Effector memory CD4-positive, alpha-beta T cell (primary cell): ENCODE results near the gene BNIP2.
"Not testable (repeated sequence)": the region's sequence is repeated elsewhere in the genome, so short reads cannot be mapped to it uniquely, and the experiment has no call there.

ENCODE experiments used
- DNase-seq, 3 donors: peaks; one replicate each; pipeline ENCODE4 v3.0.0-alpha.2; 2020
- H3K27ac ChIP-seq: 2 replicates; pipeline ENCODE4 v1.7.0; 2013; ENCODE audit warnings: mild to moderate bottlenecking, low read length, moderate library complexity; ENCODE audit not compliant: insufficient read depth, poor library complexity, severe bottlenecking
- H3K27me3 ChIP-seq: replicated peaks from 2 replicates; pipeline ENCODE4 v1.7.0; 2013; ENCODE audit warnings: mild to moderate bottlenecking, low read length; ENCODE audit not compliant: insufficient read depth, control insufficient read depth, poor library complexity, severe bottlenecking
- H3K36me3 ChIP-seq: 2 replicates; pipeline ENCODE4 v1.7.0; 2013; ENCODE audit warnings: mild to moderate bottlenecking, low read length, moderate library complexity; ENCODE audit not compliant: control insufficient read depth, insufficient read depth
- H3K4me1 ChIP-seq: 2 replicates; pipeline ENCODE4 v1.7.0; 2013; ENCODE audit warnings: low read length, mild to moderate bottlenecking; ENCODE audit not compliant: control insufficient read depth, insufficient read depth, poor library complexity, severe bottlenecking
- H3K4me3 ChIP-seq: 2 replicates; pipeline ENCODE4 v1.7.0; 2013; ENCODE audit warnings: low read length, low read depth, mild to moderate bottlenecking; ENCODE audit not compliant: insufficient read depth, poor library complexity, severe bottlenecking
- H3K9me3 ChIP-seq: 2 replicates; pipeline ENCODE4 v1.7.0; 2013; ENCODE audit warnings: mild to moderate bottlenecking, low read length, moderate library complexity; ENCODE audit not compliant: control insufficient read depth

The BNIP2 gene

GRCh38 chr15:59711451-59712243 lies 22.5 kb upstream of the BNIP2 start:
- H3K4me1 ChIP-seq: no peaks in the 10 kb centered on the region
- no peaks in the 10 kb centered on the region for H3K36me3 ChIP-seq
- no peaks in the 10 kb centered on the region for H3K27me3 ChIP-seq
- H3K27ac ChIP-seq: no peak overlapping the region
- no peaks in the 10 kb centered on the region for H3K9me3 ChIP-seq
- H3K4me3 ChIP-seq: no peak overlapping the region
- DNase-seq: no peak

DNA sequence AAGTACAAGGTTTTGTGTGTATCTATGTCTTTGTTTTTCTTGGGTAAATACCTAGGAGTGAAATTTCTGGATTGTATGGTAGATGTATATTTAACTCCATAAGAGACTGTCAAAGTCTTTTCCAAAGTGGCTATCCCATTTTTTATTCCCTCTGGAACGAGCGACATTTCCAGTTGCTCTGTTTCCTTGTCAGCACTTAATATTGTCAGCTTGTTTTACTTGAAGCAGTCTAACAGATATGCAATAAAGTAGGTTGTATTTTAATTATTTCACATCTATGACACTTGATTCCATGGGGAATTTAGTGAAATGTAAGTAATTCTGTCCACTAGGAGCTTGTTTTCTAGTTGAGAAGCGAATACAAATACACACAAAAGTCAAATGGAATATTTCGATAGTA lies 18.5 kb upstream of the BNIP2 start:
- H3K4me3 ChIP-seq: no peak overlapping the region
- H3K27ac ChIP-seq: no peak overlapping the region
- no peaks in the 10 kb centered on the region for H3K27me3 ChIP-seq
- H3K36me3 ChIP-seq: no peaks in the 10 kb centered on the region
- H3K4me1 ChIP-seq: no peaks in the 10 kb centered on the region
- DNase-seq: no peak
- H3K9me3 ChIP-seq: no peaks in the 10 kb centered on the region

GRCh38 chr15:59703979-59704796 lies 15.1 kb upstream of the BNIP2 start:
- H3K27ac ChIP-seq: no peak overlapping the region
- H3K36me3 ChIP-seq: no peaks in the 10 kb centered on the region
- no peak for DNase-seq
- no peaks in the 10 kb centered on the region for H3K9me3 ChIP-seq
- no peak overlapping the region for H3K4me3 ChIP-seq
- H3K4me1 ChIP-seq: no peaks in the 10 kb centered on the region
- H3K27me3 ChIP-seq: no peaks in the 10 kb centered on the region

- Histone ChIP-seq H3K9me3 (no peaks in the 10 kb centered on the region), H3K27me3 (no peaks in the 10 kb centered on the region), H3K36me3 (no peaks in the 10 kb centered on the region), H3K4me3 (no peak overlapping the region), H3K4me1 (no peaks in the 10 kb centered on the region), H3K27ac (no peak overlapping the region)
- DNase-seq: no peak
Measured at GRCh38 chr15:59702351-59702750, 13.2 kb upstream of the BNIP2 start.

DNA sequence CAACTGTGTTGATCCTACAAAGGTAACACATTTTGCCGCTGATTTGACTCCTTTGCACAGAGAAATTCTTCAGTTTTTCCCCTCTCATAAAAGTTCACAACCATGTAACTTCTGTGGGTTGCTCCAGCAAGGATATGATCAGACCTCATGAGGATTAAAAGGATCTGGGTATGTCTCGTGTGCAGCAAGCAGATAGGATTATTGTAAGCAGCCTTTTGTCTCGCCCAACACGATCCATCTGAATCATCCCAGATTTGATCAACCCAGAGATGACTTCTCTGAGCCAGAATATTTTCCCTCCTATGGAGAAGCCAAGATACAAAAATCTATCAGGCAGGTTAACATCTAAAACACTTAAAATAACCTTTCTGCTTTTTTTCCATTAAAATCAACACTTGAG lies 12.8 kb upstream of the BNIP2 start:
- H3K4me3 ChIP-seq: no peak overlapping the region

DNA sequence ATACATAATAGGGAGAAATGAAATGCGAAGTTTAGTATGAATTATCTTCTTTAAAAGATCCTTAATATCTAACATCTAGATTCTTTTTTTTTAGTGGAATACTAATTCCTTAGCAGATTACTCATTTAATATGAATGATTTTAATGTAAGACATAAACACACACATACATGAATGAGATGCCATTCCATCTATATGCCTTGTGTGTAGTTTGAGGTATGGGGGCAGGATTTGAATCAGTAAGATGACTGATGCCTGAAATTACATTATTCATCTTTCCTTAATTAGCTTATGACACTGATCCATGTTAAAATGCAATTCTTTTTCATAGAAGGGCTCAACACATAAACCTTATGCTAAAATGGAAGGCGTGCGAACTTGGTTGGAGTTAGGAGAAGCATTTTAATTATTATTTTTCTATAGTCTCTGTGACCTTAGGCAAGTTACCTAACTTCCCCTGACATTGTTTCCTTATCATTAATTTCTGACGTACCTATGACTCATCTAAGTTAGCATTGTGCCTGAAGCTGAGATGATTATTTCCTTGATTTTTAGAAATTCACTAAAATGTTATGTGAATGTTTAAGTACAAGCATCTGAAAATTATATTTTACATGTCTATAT lies 10.8 kb upstream of the BNIP2 start:
- Histone ChIP-seq H3K27me3 (no peaks in the 10 kb centered on the region), H3K9me3 (no peaks in the 10 kb centered on the region), H3K4me3 (no peak overlapping the region), H3K27ac (no peak overlapping the region), H3K4me1 (no peaks in the 10 kb centered on the region), H3K36me3 (no peaks in the 10 kb centered on the region)
- DNase-seq: no peak

More for the DNA sequence above, 12.8 kb upstream of the BNIP2 start:
- Histone ChIP-seq H3K4me1 (no peaks in the 10 kb centered on the region), H3K27ac (no peak overlapping the region), H3K36me3 (no peaks in the 10 kb centered on the region), H3K9me3 (no peaks in the 10 kb centered on the region), H3K27me3 (no peaks in the 10 kb centered on the region)
- DNase-seq: no peak

DNA sequence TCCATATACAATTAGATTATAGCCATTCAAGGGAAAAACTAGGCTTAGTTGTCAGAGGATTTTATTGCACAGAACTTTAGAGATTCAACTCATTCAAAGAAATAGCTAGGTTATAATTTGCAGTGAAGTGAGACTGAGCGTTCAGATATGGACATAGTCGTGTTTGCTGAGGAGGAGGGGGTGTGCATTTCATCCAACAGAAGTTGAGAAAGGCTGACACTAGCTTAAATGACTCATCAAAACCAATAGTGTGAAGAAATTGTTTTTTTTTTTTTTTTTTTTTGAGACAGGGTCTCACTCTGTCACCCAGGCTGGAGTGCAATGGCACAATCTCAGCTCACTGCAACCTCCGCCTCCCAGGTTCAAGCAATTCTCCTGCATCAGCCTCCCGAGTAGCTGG lies 8.9 kb upstream of the BNIP2 start:
- H3K4me1 ChIP-seq, H3K27me3 ChIP-seq, H3K4me3 ChIP-seq: not testable (repeated sequence)

GRCh38 chr15:59696332-59696731 lies 7.2 kb upstream of the BNIP2 start:
- H3K36me3 ChIP-seq: no peaks in the 10 kb centered on the region
- H3K27me3 ChIP-seq: no peaks in the 10 kb centered on the region
- no peak overlapping the region for H3K4me3 ChIP-seq
- no peaks in the 10 kb centered on the region for H3K4me1 ChIP-seq
- no peak overlapping the region for H3K27ac ChIP-seq
- DNase-seq: no peak
- no peaks in the 10 kb centered on the region for H3K9me3 ChIP-seq

More for the DNA sequence above, 8.9 kb upstream of the BNIP2 start:
- DNase-seq, H3K36me3 ChIP-seq, H3K27ac ChIP-seq, H3K9me3 ChIP-seq: not testable (repeated sequence)

DNA sequence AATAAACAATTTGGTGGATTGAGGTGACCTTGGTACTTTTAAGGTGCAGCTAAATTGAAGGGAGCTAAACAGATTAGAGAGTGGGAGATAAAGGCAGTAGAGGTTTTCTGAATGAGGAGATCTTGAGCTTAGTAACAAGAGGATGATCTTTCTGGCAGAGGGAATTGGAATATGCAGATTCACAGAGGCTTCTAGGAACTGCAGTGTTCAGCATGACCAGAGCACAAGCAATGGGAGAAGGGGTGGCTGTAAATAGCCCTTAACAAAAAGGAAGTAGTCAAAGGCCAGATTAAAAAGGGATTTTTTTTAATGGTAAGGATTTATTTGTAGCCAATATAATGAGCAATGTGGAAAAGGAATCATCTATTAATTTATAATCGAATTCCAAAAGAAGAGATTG lies 5.7 kb upstream of the BNIP2 start:
- no peaks in the 10 kb centered on the region for H3K27me3 ChIP-seq
- no peak overlapping the region for H3K4me3 ChIP-seq
- H3K36me3 ChIP-seq: no peaks in the 10 kb centered on the region
- H3K9me3 ChIP-seq: no peaks in the 10 kb centered on the region
- H3K4me1 ChIP-seq: peaks cover 7% of the 10 kb centered on the region
- no peak for DNase-seq
- H3K27ac ChIP-seq: no peak overlapping the region
